CD4-positive, alpha-beta T cell (primary cell): Measurements from ENCODE around the gene RAMAC. TPM values are rescaled to one million over a fixed set of nuclear protein-coding genes. Genes with fewer than 3 reads are reported as not detected.

Experiments used
- ATAC-seq: fragments of 200-7000 bp; cut with Tn5 transposase; one replicate; pipeline ENCODE4 v1.10.0; 2022; ENCODE audit warnings: mild to moderate bottlenecking; ENCODE audit not compliant: poor library complexity
- CTCF ChIA-PET: fragments of 350-600 bp; sonication (Branson Sonifier 250); formaldehyde crosslinking; loops from one replicate; lab custom pipeline; 2021; ENCODE audit warnings: antibody characterized with exemption, inconsistent platforms; lab: Charles Lee
- POLR2A ChIA-PET: fragments of 350-600 bp; sonication (Branson Sonifier 250); formaldehyde crosslinking; loops from one replicate; lab custom pipeline; 2021; ENCODE audit warnings: antibody characterized with exemption, inconsistent platforms; lab: Charles Lee
- DNase-seq, 14 experiments: peaks; one replicate each; pipeline ENCODE4 v3.0.0-alpha.2; 2013 to 2020; ENCODE audit warnings: mixed read lengths in 2 of 14
- H3K27ac ChIP-seq, 2 donors: one replicate each; pipeline versions ENCODE4 v1.5.1 to v1.7.0; 2013; ENCODE audit warnings: low read length in 2 of 2, low read depth in 1 of 2, mild to moderate bottlenecking in 1 of 2
- H3K27me3 ChIP-seq, 2 experiments: 1 replicate in 1 of 2; 2 replicates in 1 of 2; pipeline versions ENCODE4 v1.6.1 to v1.7.0; 2013; ENCODE audit warnings: low read length in 2 of 2, control low read depth in 1 of 2, mild to moderate bottlenecking in 1 of 2, moderate library complexity in 1 of 2; ENCODE audit not compliant: insufficient read depth in 2 of 2, control insufficient read depth in 1 of 2
- H3K36me3 ChIP-seq: one replicate; pipeline ENCODE4 v1.6.1; 2013; ENCODE audit warnings: low read length, control low read depth; ENCODE audit not compliant: insufficient read depth
- H3K4me1 ChIP-seq: one replicate; pipeline ENCODE4 v1.6.1; 2013; ENCODE audit warnings: low read length, control low read depth; ENCODE audit not compliant: insufficient read depth
- H3K4me3 ChIP-seq: one replicate; pipeline ENCODE4 v1.5.1; 2013; ENCODE audit warnings: mild to moderate bottlenecking, low read length, moderate library complexity
- H3K9me3 ChIP-seq, 2 experiments: 1 replicate in 1 of 2; 2 replicates in 1 of 2; pipeline versions ENCODE4 v1.6.1 to v1.7.0; 2013; ENCODE audit warnings: low read length in 2 of 2, mild to moderate bottlenecking in 2 of 2, control low read depth in 1 of 2, moderate library complexity in 1 of 2; ENCODE audit not compliant: control insufficient read depth in 1 of 2, insufficient read depth in 1 of 2
- H3K27ac Mint-ChIP-seq: one replicate; pipeline ENCODE4 v1.8.0; 2020; ENCODE audit warnings: mixed read lengths
- H3K27me3 Mint-ChIP-seq: one replicate; pipeline ENCODE4 v1.8.0; 2021; ENCODE audit warnings: mixed read lengths
- H3K36me3 Mint-ChIP-seq: one replicate; pipeline ENCODE4 v1.8.0; 2021; ENCODE audit warnings: low read depth, mixed read lengths
- H3K4me1 Mint-ChIP-seq: one replicate; pipeline ENCODE4 v1.8.0; 2021; ENCODE audit warnings: low read depth, mixed read lengths
- H3K4me3 Mint-ChIP-seq: one replicate; pipeline ENCODE4 v1.8.0; 2020; ENCODE audit warnings: mild to moderate bottlenecking, mixed read lengths
- H3K9me3 Mint-ChIP-seq: one replicate; pipeline ENCODE4 v1.8.0; 2020; ENCODE audit warnings: mixed read lengths
- CTCF ChIP-seq: fragments of 200-600 bp; IDR thresholded peaks from one replicate; pipeline ENCODE4 v1.8.0; 2022; ENCODE audit warnings: antibody characterized with exemption, mild to moderate bottlenecking
- intact Hi-C, 2 experiments: fragments of 100-400 bp; cut with DNase I in 1 of 2; cut with micrococcal nuclease in 1 of 2; formaldehyde crosslinking; loops; one replicate each; pipeline versions ENCODE4 v1.15.1 to v1.9.0; 2023 to 2025; cut with DNase I, micrococcal nuclease
- total RNA-seq, 174 experiments: library from RNA in 2 of 174; stranded (reverse) in 2 of 174; gene quantifications; one replicate each; pipeline ENCODE4 v1.2.3 and lab custom pipeline; 2021 to 2026

RAMAC gene
- total RNA-seq, 2 experiments from 2014 or later: 25.5 to 26.5 TPM

- no peak overlapping the region for H3K27ac ChIP-seq
- Mint-ChIP-seq H3K27ac (no peak overlapping the region), H3K9me3 (peaks cover 3% of the 10 kb centered on the region), H3K4me1 (peaks cover 39% of the 10 kb centered on the region), H3K36me3 (peaks cover 89% of the 10 kb centered on the region), H3K27me3 (no peaks in the 10 kb centered on the region), H3K4me3 (no peak overlapping the region)
- ChIA-PET POLR2A (no interaction called here), CTCF (interaction anchor here (0.8 kb wide), 1 partner anchor 26 kb away, joined by 4 read pairs; no protein-coding TSS in a partner anchor)
- no peaks in the 10 kb centered on the region for H3K27me3 ChIP-seq
- no peak for TF ChIP-seq CTCF
- DNase-seq (peak in 1 of 14 experiments; percentile 4), ATAC-seq (no peak)
- H3K4me3 ChIP-seq: no peak overlapping the region
- intact Hi-C loops: no loop called here
- no peaks in the 10 kb centered on the region for H3K4me1 ChIP-seq
- H3K36me3 ChIP-seq: peaks cover 58% of the 10 kb centered on the region
- H3K9me3 ChIP-seq: peaks cover 3 to 8% of the 10 kb centered on the region in 2 experiments
Observed at GRCh38 chr15:83036253-83036652, 50.2 kb downstream of the RAMAC start.

GRCh38 chr15:83039206-83039605, 53.2 kb downstream of the RAMAC start:
- H3K27me3 ChIP-seq: no peaks in the 10 kb centered on the region
- Mint-ChIP-seq H3K4me1 (peaks cover 29% of the 10 kb centered on the region), H3K27me3 (no peaks in the 10 kb centered on the region), H3K36me3 (peaks cover 89% of the 10 kb centered on the region), H3K9me3 (peaks cover 3% of the 10 kb centered on the region), H3K4me3 (no peak overlapping the region), H3K27ac (peak overlapping the region; percentile 41)
- no peak for DNase-seq
- no peak overlapping the region for H3K4me3 ChIP-seq
- CTCF ChIA-PET: no interaction called here
- no peak for TF ChIP-seq CTCF
- no peaks in the 10 kb centered on the region for H3K4me1 ChIP-seq
- H3K27ac ChIP-seq: no peak overlapping the region
- POLR2A ChIA-PET: no interaction called here
- no peak for ATAC-seq
- peaks cover 0 to 8% of the 10 kb centered on the region in 2 experiments for H3K9me3 ChIP-seq
- peaks cover 54% of the 10 kb centered on the region for H3K36me3 ChIP-seq
- intact Hi-C loops: no loop called here

Other genes with a start within 250 kb of the RAMAC start
- not detected for gene FSD2, start 180.1 kb upstream of the RAMAC start, total RNA-seq
- 10 to 100 TPM; 86.4 to 87.7 TPM for gene WHAMM, start 176.6 kb upstream of the RAMAC start, total RNA-seq
- gene HOMER2, start 33.5 kb upstream of the RAMAC start, total RNA-seq: 1 to 10 TPM in 1 of 2 experiments, under 1 TPM in 1; 0.85 to 1.6 TPM
- gene C15orf40, start 25.4 kb downstream of the RAMAC start, total RNA-seq: 10 to 100 TPM in 1 of 2 experiments, 1 to 10 TPM in 1; 7.4 to 11.0 TPM
- gene BTBD1, start 81.0 kb downstream of the RAMAC start, total RNA-seq: 10 to 100 TPM; 26.3 to 27.5 TPM
- not detected for gene TM6SF1, start 121.4 kb downstream of the RAMAC start, total RNA-seq
- gene HDGFL3, start 221.6 kb downstream of the RAMAC start, total RNA-seq: 1 to 10 TPM; 5.5 to 5.9 TPM